AG10803 (cell line): ENCODE measurements around the gene FAM24B.

Experiments
- DNase-seq: peaks from one replicate; pipeline ENCODE4 v3.0.0; 2010; ENCODE audit warnings: low read depth
- H3K4me3 ChIP-seq: 2 replicates; pipeline ENCODE4 v1.5.1; 2011; ENCODE audit warnings: mild to moderate bottlenecking, low read length, control low read depth
- TF ChIP-seq, protein P1 (sequence below): conservative IDR thresholded peaks from 2 replicates; pipeline ENCODE4 v1.5.1; 2011; ENCODE audit warnings: mild to moderate bottlenecking, low read length, control low read depth, inconsistent platforms

Gene FAM24B

DNA sequence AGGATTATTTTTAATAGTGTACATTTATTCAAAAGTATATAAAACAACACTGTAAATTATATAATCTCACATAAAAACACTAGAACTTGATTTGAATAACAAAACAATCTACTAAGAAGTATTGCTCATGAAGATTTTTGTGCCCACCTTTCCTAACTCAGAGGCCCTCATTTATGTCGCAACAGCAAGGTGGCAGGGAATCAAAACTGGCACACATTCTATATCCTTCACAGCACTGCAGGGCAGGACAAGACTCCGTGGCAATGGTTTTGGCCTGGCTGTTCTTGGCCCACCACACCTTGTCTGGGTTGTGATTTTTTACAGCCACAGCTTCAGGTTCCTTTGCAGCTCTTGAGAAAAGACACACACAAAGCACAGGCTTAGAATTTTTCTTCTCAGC is 30.3 kb downstream of the FAM24B start:
- no peak for DNase-seq
- TF ChIP-seq, protein P1, sequence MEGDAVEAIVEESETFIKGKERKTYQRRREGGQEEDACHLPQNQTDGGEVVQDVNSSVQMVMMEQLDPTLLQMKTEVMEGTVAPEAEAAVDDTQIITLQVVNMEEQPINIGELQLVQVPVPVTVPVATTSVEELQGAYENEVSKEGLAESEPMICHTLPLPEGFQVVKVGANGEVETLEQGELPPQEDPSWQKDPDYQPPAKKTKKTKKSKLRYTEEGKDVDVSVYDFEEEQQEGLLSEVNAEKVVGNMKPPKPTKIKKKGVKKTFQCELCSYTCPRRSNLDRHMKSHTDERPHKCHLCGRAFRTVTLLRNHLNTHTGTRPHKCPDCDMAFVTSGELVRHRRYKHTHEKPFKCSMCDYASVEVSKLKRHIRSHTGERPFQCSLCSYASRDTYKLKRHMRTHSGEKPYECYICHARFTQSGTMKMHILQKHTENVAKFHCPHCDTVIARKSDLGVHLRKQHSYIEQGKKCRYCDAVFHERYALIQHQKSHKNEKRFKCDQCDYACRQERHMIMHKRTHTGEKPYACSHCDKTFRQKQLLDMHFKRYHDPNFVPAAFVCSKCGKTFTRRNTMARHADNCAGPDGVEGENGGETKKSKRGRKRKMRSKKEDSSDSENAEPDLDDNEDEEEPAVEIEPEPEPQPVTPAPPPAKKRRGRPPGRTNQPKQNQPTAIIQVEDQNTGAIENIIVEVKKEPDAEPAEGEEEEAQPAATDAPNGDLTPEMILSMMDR, result no peak
- H3K4me3 ChIP-seq, result no peak overlapping the region

DNA sequence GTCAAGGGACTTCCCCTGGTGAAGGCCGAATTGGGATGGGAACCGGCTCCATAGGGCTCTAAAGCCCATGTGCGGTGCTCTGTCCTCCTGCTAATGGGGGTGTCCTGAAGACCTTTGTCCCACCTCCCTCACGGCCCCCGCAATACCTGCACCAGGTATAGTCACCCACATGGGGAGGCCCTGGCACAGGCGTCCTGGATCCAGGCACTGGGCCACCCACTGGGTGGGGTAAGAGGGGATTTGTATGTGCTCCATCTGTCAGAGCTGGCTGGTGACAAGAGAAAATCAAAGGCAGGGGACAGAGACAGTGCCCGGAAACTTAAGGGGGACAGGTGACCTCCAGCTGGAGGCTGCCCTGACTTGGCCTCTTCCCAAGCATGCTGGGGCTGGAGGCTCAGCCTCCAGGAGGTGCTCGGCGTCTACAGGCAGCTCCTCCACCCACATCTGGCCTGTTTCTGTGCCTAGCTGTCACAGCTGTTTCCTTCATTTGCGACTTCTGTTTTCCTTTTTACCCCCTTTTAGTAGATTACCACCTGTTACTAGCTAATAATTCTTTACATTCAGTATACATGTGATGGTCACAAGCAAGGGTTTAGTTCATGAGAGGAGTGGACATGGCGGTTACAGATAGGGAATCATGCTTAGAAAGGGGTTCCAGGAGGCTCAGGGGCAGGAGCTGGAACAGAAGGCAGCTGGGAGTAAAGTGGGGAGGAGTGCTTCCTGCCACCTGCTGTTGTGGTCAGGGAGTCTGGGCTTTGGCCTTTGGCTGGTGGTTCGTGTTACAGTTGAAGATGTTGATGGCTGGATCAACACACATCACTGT is 31.4 kb downstream of the FAM24B start:
- TF ChIP-seq, protein P1, result no peak
- no peak for DNase-seq
- no peak overlapping the region for H3K4me3 ChIP-seq

DNA sequence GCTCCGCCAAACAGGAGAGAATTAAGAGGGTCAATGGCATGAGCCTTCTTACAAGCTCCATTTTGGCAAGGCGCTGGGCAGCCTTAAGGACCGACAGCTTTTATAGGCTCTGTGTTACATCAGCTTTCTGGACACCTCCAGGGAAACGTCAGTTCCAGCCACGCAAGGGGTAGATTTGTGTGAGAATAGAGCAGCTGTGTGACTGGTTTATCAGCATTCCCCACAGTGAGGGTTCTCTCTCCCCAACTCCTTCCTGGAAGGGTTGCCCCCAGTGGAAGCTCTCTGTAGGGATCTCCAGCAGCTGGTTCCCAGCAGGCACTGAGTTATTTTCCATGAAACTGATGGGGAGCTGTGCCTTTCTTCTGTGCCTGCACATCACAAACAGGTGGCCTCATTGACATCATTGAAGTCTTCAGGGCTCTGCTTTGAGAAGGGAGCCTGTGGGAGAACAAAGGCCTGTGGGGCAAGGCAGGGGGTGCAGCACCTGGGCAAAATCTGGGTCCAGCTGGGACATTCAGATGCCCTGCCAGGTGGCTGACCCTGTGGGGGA is 33.5 kb downstream of the FAM24B start, which contains the start of gene CUZD1:
TSS of gene CUZD1 (minus strand) at position 75 of the 550 bp plus-strand sequence. CDS start at position 61, 14 bp downstream.
- TF ChIP-seq, protein P1, result no peak
- H3K4me3 ChIP-seq, result no peak within 1 kb of the TSS
- no peak for DNase-seq

DNA sequence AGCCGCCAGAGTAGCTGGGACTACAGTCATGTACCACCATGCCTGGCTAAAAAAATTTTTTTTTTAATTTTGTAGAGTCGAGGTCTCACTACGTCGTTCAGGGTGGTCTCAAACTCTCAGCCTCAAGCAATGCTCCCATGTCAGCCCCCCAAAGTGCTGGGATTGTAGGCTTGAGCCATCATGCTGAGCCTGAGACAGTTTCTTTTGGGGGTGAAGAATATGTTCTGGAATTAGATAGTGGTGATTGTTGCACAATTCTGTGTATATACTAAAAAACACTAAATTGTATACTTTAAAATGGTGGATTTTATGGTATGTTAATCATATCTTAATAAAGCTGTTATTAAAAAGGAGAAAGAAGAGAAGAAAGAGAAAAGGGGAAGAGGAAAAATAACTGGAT is 35.2 kb downstream of the FAM24B start:
- TF ChIP-seq, protein P1, result no peak
- DNase-seq, result no peak
- H3K4me3 ChIP-seq, result no peak overlapping the region

DNA sequence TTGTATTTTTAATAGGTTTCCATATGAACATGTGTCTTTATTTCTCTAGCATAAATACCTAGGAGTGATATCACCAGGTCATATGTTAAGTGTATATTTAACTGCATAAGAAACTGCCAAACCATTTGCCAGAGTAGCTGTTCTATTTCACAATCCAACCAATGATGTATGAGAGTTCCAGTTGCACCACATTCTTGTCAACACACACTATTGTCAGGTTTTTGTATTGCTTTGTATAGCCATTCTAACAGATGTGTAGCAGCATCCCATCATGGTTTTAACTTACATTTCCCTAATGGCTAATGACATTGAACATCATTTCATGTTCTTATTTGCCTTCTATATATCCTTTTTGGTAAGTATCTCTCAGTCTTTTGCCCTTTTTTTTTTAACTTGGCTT is 37.8 kb downstream of the FAM24B start:
- no peak overlapping the region for H3K4me3 ChIP-seq
- no peak for DNase-seq
- TF ChIP-seq, protein P1, result no peak

DNA sequence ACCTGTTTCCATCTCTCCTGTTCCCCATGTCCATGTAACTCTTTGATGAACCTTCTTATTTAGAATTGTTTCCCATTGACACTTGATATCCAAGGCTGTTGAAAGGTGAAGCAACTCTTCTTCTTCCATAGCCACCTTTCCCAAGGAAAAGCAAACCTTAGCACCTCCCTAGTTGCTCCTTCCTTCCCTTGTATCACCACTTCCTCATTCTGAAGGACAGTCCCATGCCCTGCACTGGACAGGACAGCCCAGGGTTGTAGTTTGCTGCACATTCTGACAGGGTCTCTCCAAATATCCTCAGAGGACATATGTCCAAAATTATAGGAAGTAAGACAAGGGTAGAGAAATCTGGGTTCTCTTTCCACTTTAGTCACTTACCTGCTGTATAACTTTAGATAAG is 39.9 kb downstream of the FAM24B start:
- no peak for DNase-seq
- no peak overlapping the region for H3K4me3 ChIP-seq
- TF ChIP-seq, protein P1, result no peak

DNA sequence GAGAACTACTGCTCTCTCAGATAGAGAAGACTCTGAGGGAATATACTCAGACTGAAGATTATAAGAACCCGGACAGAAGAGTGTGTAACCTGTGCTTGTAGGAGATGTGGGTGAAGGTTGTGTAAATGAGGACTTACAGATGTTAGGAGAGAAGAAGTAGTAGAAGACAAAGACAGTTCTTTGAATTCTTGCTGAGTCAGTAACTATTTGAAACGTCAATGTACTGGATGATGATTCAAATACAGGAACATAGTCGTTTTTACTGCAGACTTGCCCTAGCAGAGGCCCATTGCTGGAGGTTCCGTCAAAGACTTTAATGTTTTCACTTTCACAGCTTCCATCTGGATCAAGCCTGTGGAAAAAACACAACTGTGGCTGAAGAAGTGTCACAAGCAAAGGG is 40.5 kb downstream of the FAM24B start:
- DNase-seq, result no peak
- TF ChIP-seq, protein P1, result no peak
- no peak overlapping the region for H3K4me3 ChIP-seq
